ENCODE measurements around the gene ATP2B3. TPM values are rescaled to one million over a fixed set of nuclear protein-coding genes. Genes with fewer than 3 reads are reported as not detected.

ATP2B3 gene
- polyA plus RNA-seq, 4 donors, result 0.23 to 0.36 (median 0.31) TPM

DNA sequence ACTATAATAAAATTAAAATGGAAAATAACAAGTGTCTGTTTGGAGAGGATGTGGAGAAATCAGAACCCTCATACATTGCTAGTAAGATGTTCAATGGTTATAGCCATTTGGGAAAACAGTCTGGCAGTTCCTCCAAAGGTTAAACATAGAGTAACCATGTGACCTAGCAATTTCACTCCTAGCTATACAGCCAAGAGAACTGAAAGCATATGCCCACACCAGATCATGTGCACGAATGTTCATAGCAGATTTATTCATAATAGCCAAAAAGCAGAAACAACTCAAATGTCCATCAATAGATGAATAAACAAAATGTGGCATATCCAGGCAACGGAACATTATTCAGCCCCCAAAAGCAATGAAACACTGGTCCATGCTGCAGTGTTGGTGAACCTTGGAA is 90.9 kb downstream of the ATP2B3 start:
- DNase-seq (ENCODE audit: low read depth in 4 of 4, low spot score in 3 of 4), result no peak

DNA sequence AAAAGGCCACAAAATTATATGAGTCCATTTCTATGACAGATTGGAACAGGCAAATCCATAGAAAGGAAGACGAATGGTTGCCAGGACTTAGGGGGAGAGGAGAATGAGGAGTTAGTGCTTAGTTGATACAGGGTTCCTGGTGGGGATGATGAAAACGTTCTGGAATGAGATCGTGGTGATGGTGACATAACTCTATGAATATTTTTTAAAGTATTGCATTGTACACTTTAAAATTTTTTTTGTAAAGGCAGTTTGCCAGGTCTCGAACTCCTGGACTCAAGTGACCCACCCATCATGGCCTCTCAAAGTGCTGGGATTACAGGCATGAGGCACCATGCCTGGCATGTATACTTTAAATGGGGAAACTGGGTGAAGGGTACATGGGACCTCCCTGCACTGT is 91.4 kb downstream of the ATP2B3 start:
- DNase-seq (ENCODE audit: low read depth in 4 of 4, low spot score in 3 of 4), result no peak

DNA sequence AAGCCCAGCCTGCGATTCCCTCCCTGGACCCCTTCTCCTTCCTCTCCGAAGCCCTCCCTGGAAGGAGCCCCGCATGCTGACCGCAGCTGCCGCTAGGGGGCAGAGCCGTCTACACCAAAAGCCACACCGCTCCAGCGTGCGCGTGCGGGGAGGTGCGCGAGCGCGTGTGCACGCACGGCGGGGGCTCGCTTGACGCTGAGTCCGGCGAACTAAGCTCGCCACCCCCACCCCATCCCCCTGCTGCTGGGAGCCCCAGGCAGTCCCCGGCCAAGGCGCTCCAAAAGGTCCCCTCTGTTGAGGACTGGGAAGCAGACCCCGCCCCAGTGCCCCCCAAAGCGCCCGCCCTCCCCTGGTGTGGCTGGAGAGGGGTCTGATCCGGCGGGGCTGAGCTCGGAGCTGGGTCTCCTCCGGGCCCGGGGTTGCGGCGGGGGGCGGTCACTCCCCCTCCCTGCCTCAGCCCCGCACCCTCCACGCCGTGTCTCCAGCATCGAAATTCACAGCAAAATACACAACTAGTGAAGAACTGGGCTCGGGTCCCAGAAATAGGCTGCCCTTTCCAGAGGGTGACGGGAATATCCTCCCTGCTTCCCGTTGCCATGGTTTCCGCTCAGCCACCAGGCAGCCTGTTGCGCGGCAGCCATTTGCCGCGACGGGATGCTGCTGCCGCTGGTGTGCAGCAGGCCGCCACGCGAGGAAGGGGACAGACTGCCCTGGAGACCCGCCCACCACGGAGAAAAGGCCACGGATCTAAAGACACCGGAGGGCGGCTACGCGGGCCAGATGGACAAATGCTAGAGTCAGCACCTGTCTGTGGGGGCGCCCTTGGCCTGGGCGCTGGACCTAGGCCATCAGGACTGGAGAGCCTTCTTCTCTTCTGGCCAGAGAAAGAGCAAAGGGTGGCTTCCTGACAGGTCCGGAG is 92.7 kb downstream of the ATP2B3 start:
- DNase-seq (ENCODE audit: low read depth in 4 of 4, low spot score in 3 of 4), result peak in 3 of 4 donors; percentile 43 to 61 (median 50)

DNA sequence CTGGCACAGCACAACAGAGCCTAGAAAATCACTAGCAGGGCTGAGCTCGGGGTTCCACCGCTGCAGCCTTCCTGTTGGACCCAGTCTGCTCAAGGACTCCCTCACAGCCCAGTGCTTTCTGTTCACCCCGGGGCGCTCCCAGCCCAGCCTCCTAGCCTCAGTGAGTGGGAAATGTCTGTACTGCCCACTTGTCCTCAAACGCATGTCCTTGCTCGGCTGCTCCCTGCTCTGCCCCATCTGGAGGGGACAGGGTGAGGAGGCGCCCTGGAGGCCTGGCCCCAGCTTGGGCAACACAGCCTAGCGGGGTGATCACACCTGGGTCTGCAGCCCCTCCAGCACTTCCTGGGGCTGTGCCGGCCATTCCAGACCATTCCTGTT is 93.4 kb downstream of the ATP2B3 start:
- DNase-seq (ENCODE audit: low read depth in 4 of 4, low spot score in 3 of 4), result no peak

DNA sequence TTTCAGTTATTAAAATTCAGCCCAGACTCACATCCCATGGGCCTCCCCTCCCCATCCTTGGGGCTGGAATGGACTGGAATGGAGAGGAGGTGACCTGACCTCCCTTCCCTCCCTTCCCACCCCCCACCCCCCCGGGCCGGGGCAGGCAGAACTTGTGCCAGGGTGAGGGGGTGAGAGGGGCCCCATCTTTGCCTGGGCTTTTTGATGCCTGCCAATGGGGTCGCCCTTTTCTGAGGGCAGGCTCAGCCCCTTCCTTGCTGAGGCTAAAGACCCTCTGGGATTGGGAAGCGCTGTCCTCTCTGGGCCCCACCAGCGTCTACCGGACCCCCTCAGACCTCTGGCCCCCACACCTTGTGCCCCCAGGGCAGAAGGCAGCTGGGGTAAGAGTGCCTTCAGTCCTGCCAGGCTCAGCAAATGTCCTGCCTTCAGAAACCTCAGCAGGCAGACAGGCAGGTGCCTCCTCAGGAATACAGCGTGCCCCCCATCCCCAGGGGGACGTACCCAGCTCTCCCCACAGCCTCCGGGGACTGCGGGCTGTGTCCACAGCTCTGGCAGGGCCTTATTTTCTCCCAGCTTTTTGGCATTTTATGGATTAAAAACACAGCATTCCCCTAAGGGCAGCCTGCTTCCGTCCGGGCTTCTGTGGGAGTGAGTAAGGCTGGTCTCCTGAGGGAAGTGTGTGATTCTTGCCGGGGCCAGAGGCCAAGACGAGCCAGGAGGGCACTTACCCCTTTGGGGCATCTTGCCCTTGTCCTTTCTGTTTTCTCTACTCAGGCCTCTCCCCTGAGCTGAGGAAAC is 94.1 kb downstream of the ATP2B3 start:
- DNase-seq (ENCODE audit: low read depth in 4 of 4, low spot score in 3 of 4), result no peak

DNA sequence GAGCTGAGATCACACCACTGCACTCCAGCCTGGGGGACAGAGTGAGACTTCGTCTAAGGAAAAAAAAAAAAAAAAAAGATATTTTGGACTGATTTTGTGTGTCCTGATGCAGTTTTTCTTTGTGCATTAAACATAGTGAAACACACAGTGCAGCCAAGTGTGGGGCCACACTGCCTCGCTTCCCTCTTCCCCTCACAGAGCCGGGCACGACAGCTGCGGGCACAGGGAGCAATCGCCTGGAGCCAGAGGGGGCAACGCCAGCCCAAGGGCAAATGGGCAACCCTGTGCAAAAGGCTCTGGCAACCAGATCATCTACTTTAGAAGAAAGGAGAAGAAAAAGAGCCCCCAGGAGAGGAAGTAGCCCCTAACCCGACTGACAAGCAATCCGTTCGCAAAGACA is 95.0 kb downstream of the ATP2B3 start:
- no peak for DNase-seq (ENCODE audit: low read depth in 4 of 4, low spot score in 3 of 4)

DNA sequence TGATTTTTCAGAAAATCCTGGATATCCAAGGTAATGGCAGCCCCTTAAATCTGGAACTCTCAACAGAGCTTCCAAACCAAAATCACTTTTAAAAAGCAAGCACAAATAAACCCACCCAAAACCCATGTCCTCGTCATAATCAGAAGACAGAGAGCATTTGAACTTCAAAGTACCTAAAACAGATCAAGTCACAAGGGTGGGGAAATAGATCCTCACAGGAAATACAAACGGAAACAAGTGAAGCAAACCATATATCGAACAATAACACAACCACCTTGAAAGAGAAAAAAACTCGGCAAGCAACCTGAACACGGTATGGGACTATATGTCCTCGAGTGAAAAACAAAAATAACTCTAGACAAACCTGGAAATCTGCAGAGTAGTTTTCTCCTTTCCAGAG is 97.4 kb downstream of the ATP2B3 start:
- no peak for DNase-seq (ENCODE audit: low read depth in 4 of 4, low spot score in 3 of 4)

DNA sequence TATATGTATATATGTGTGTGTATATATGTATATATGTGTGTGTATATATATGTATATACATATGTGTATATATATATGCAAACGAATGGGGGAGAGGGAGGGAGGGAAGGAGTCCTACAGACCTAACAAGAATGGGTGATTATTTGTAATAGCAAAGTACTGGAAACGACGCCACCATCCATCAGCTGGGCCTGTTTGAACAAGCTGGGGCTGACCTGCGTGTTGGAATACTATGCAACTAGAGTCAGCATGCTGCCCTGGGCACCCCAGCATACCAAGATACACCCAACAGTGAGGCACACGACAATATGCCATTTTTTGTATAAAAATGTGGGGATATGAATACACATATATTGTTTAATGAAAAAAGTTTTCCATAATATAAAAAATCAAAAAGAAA is 103.1 kb downstream of the ATP2B3 start:
- DNase-seq (ENCODE audit: low read depth in 4 of 4, low spot score in 3 of 4), result no peak

DNA sequence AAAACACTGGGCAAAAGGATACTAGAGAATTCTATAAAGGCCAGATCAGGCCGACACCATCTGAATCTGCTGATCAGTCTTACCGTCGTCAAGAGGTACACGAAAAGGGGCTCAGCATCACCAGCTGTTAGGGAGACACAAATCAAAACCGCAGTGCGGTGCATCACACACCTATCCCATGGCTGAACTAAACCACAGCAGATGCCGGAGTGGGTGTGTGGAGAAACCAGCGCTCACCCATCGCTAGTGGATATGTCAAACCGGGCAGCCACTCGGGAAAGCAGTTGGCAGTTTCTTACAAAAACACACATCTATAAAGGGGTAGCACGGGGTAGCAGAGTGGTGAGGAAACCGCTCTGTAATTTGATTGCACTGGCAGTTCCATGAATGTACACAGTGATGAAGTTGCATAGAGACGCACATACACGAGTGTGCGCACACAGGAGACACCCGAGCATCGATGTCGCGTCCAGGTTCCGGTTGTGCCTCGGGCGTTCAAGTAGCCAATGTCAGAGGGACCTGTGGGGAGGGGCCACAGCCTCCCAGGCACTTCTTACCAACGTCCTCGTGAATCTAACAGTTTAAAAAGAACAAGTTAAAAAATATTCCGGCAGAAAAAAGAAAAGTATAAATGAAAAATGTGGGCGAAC is 104.6 kb downstream of the ATP2B3 start:
- DNase-seq (ENCODE audit: low read depth in 4 of 4, low spot score in 3 of 4), result no peak

DNA sequence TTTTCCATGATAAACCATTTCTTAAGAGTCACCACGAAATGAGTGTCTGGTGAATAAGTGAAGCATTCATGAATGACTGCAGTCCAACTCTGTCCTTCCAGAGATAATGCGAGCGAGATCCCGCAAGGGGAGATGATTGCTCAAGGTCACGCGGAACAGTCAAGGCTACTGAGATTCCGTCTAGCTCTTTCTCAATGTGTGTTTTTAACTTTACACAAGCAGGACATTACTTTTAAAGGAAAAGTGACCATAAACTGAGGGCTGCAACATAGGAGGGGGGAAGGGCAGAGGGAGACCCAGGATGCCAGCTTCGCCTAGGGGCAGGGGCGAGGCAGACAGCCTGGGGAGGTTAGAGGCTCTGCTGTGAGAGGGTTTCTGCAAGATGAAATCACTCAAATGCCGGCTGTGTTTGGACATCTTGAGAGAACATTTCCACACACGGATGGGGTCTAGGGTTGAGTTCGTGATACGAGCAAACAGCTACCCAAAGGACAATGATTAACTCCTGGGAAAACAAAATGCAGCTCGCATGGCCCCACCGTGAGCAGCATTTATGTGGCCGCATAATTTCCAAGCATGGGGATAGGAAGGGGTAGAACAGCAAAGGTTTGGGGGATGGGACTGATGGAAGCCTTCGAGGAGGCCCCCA is 105.3 kb downstream of the ATP2B3 start:
- no peak for DNase-seq (ENCODE audit: low read depth in 4 of 4, low spot score in 3 of 4)

DNA sequence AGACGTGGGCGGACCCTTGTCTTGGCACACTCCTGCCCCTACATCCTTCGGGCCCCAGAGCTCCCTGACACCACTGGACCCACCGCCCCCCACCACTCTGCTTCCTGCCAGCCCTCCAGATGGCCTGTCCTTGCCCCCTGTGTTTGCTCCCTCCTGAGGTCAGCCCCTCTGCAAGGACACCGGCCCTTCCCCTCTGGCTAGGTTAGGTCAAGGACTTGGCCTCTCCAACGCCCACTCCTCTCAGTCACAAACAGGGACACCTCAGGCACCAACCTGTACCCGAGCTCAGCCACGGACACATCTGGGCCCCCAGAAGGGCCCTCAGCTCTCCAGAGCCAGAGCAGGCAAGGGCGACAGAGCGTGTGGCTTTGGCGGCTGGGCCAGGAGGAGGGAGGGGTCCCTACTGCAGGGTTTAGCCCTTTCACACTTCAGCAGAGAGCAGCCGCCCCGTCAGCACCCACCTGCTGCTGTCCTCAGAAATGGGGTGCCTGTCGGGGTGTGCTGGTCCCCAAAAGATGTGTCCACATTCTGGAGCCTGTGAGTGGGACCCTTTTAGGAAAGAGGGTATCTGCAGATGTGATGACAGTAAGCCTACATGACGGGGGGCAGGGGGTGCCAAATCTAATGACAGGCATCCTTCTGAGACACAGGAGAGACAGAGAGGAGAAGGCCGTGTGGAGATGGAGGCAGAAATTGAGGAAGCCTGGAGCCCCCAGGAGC is 106.0 kb downstream of the ATP2B3 start:
- DNase-seq (ENCODE audit: low read depth in 4 of 4, low spot score in 3 of 4), result no peak

DNA sequence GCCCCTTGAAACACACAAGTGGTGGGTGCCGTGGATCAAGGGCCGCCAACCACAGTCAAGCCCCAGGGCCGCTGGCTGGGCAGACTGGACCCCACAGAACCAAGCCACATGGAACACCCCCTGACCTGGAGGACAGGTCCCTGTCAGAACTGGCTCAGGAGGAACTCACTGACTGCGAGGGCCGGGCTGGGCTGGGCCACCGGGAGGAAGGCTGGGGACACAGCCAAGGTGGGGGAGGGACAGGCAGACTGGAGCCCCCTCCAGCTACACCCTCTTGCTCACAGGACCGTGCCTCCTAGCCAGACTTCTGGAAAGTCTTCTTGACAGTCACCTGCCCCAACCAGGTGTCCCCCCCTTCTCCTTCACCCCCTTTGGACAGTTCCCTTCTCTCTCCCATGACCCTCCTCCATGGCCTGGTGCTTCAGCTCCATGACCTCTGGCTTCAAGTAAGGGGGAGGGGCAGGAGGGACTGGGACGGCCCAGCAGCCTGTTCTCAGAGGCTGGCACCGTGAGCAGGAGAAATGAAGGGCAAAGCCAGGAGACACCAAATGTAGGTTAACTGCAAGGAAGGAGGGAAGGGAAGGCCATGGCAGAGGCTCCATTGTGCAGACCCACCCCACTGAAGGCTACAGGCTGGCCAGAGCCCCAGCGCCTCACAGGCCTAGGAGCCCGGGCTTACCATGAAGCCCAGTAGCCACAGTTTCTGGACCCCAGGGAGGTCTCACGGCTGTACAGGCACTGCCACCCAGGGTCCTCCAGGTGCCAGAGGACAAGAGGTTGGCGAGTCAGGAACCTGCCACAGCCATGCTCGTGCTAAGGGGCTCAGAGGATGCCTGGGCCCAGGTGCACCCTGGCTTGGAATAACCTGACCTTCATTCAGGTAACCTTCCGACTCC is 107.0 kb downstream of the ATP2B3 start:
- no peak for DNase-seq (ENCODE audit: low read depth in 4 of 4, low spot score in 3 of 4)

DNA sequence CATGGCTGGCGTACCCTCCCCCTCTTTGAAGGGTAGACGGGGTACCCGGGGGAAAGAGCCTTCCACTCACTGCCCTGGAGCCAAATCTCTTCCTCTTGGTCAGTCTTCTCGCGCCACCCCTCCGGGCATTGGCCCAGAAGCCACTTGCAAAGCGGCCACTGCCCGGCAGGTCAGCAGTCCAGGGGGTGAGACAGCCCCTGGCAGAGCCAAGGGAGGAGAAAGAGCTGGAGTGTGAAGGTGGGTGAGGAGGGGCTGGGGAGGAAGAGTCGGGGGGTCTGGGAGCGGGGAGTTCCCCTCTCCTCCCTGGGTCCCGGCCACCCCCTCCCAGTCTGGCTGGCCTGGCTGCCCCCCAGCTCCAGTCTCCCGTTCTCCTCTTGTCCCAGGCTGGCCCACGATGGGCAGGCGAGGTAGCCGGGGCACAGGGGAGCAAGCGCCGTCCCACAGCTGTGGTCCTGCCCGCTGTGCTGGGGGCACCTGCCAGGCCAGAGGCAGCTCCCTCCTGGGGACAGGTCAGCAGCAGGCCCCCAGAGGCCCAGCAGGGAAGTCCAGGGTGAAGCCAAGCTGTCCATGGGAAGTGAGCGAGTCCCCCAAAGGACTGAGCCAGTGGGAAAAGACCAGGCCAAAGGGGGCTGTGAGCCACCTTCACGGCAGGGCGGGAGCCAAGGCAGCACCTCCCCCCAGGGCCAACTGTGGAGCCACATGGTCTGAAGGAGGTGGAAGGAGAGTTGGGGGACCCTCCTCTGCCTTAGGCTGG is 108.0 kb downstream of the ATP2B3 start:
- no peak for DNase-seq (ENCODE audit: low read depth in 4 of 4, low spot score in 3 of 4)

DNA sequence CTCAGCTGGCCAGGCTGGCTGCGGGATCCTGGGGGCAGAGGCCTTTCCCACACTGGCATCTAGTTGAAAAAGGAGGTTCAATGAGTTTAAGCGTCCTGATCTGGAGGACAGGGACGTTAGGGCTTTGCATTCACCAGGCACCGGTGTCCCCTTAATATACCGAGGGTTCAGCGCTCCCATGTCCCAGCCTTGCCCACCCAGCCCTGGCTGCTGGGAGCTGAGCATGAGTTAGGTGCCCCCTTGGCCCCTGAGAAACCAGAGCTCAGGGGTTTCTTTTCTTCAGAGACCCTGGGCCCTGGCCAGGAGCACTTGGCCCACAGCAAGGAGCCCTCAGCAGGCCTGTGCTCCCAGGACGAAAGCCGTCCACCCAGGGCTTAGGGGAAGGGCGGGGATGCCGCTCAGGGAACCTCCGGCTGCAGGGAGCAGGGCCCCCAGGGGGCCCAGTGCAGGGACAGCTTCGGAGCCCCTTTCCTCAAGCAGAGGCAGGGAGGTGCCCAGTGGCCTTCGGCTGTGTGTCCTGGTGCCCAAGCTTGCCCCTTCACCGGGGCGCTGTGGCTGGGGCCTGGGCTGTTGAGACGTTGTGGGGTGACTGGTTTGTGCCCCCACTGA is 108.7 kb downstream of the ATP2B3 start:
- no peak for DNase-seq (ENCODE audit: low read depth in 4 of 4, low spot score in 3 of 4)

DNA sequence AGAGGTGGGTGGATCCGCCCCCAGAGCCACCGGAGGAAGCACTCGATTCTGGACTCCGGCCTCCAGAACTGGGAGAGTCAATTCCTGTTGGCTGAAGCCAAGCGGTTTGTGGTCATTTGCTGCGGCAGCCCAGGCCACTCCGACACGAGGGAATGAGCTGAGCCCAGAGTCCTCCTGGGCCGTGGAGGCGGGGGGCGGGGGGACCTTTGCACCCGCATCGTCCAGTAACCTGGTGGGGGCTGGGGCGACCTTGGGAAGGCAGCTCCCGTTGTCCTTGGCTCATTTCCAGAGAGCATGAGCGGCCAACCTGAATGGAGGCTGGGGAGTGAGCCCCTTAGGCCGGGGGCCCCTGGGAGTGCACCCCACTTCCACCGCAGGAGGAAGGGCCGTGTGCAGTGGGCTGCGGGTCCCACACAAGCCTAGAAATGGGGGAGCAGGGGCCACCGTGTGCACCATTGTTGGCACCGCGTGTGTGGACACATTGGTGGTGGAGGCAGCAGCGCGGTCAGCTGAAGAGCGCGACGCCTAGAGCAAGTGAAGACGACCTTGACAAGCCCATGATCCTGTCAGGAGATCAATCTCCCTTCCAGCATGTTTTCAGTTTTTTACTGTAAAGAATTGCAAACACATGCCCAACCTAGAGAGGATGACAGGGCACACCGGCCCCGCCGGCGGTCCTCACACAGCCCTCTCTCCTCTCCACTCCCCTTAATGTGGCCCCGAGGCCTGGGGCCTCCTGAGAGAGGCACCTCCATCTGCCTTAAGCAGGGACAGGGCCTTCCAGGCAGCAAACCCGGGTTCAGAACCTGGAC is 109.6 kb downstream of the ATP2B3 start:
- DNase-seq (ENCODE audit: low read depth in 4 of 4, low spot score in 3 of 4), result no peak

DNA sequence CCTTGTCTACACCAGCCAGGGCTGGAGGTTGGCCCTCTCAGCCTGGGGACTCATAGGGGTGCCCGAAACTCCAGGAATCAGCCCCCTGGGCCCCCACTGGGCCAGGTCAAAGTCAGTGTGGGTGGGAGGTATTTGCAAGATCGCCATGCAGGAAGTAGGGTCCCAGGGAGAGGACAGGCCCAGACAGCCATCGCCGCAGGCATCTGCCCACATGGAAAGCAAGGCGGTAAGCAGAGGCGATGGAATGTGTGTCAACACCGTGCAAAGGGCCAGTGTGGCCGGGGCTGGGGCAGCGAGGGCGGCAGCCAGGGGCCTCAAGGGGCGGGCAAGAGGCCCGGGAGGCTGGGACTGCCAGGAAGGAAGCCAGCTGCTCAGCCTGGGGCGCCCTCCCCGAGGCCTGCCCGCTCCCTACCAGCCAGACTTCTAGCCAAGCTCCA is 110.3 kb downstream of the ATP2B3 start:
- no peak for DNase-seq (ENCODE audit: low read depth in 4 of 4, low spot score in 3 of 4)

DNA sequence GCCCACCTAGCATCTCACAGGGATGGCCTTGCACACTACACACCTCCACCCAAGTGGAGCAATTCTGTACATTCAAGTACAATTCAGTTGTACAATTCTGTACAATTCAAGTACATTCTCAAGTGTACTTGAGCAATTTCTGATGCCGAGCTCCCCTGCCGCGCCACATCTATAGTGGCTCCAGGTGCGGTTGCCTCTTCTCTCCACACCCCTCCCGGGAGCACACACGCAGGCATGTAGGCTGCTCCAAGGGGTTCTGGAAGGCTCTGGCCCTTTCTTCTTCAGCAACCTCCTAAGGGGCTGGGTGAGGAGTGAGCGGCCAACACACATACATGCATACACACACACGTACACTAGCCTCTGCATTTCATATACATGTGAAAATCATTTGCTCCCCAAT is 110.7 kb downstream of the ATP2B3 start:
- no peak for DNase-seq (ENCODE audit: low read depth in 4 of 4, low spot score in 3 of 4)
